ENCODE results near the gene ALDOC. TPM values are rescaled to one million over a fixed set of nuclear protein-coding genes. Genes with fewer than 3 reads are reported as not detected.

ALDOC gene
- total RNA-seq, 1 experiment from 2014 or later: 53.2 TPM

DNA sequence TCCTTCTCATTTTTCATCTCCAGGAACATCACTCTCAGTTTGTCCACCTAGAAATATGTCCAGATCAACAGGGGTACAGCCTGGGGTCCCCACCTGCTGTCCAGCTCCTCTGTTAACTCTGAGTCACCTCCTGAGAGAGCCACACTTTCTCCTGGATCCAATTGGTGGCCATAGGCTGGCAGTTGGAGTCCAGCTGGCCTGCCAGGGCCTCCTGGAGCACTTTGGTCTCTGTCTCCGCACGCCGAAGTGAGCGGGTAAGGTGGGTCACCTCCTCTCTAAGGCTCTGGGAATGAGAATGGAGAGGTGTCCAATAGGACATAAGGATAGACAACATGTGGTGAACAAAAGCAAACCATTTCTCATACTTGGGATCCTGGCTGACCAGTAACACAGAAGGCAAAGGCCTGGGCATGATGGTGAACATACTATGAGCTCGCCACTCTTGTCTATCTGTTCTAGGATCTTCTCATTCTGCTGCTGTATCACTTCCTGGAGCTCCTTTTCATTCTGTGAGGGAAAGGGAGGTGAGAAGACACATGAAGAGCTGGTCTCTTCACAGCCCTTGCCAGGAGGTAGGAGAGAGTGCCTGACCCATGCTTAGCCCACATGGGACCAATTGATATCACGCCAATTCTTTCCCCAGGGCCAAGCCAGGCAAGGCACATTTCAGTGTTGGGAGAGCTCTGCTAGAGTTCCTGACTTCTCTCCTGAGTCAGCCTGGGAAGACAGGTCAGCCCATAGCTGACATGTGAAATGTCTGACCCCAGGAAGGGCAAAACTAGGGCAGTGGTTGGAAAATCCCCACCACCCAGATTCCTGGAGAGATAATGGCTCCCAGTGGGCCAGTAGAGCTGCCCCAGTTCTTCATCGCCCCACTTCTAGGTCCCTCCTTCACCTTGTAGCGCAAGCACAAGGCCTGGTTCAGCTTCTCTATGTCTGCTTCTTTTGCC lies 1.8 kb upstream of the ALDOC start:
- no peak overlapping the region for H3K27ac Mint-ChIP-seq
- DNase-seq: no peak
- no peaks in the 10 kb centered on the region for H3K9me3 Mint-ChIP-seq

More for the DNA sequence above, 1.8 kb upstream of the ALDOC start:
- Histone ChIP-seq H3K4me1 (ENCODE audit: insufficient read depth, low read length) (no peaks in the 10 kb centered on the region), H4K20me1 (ENCODE audit: control insufficient read depth, insufficient read depth, insufficient read length) (peaks cover 2% of the 10 kb centered on the region), H4K8ac (replicated peaks; ENCODE audit: insufficient read length, low read depth, low read length) (no peak overlapping the region), H4K91ac (ENCODE audit: insufficient read length, low read depth, low read length) (no peak overlapping the region), H3T11ph (ENCODE audit: low read length) (no peak overlapping the region), H3K56ac (ENCODE audit: insufficient read length, low read depth, low read length) (no peak overlapping the region), H2BK20ac (ENCODE audit: low read depth, low read length, poor library complexity, severe bottlenecking) (no peak overlapping the region), H2BK12ac (ENCODE audit: insufficient read length, low read depth, low read length) (no peak overlapping the region), H2AK5ac (ENCODE audit: insufficient read length, low read length) (no peak overlapping the region), H3K79me2 (ENCODE audit: insufficient read depth, low read length) (no peaks in the 10 kb centered on the region), H2BK5ac (ENCODE audit: insufficient read length, low read length) (no peak overlapping the region), H2BK120ac (ENCODE audit: low read depth, low read length, poor library complexity, severe bottlenecking) (no peak overlapping the region), H3K9me3 (ENCODE audit: control insufficient read depth, low read depth, low read length) (no peaks in the 10 kb centered on the region), H3K27me3 (ENCODE audit: insufficient read depth, low read length) (no peaks in the 10 kb centered on the region), H3K23me2 (ENCODE audit: insufficient read length, low read depth, low read length, poor library complexity, severe bottlenecking) (no peaks in the 10 kb centered on the region), H3K23ac (ENCODE audit: insufficient read length, low read depth, low read length) (no peak overlapping the region), H3K27ac (ENCODE audit: insufficient read length, low read depth, low read length) (no peak overlapping the region), H2BK15ac (ENCODE audit: low read depth, low read length) (no peak overlapping the region), H3K14ac (ENCODE audit: insufficient read depth, low read length) (no peak overlapping the region), H3K18ac (ENCODE audit: insufficient read length, low read depth, low read length) (no peak overlapping the region), H3K9ac (ENCODE audit: extremely low read depth, insufficient read length, low read length) (no peak overlapping the region), H4K5ac (ENCODE audit: insufficient read length, low read depth, low read length) (no peak overlapping the region), H3K4me2 (ENCODE audit: insufficient read depth, insufficient read length, low read length) (no peak overlapping the region), H3K79me1 (ENCODE audit: insufficient read depth, low read depth, low read length, poor library complexity, severe bottlenecking) (no peaks in the 10 kb centered on the region), H2AFZ (ENCODE audit: low read length) (no peak overlapping the region), H3K4ac (ENCODE audit: low read depth, low read length) (no peak overlapping the region)
- WGBS (ENCODE audit: extremely low coverage, insufficient read length, low lambda C conversion rate): no CpG with 5 or more reads among the region's 8 CpGs
- no peak overlapping the region for H3K4me3 Mint-ChIP-seq
- no peaks in the 10 kb centered on the region for H3K27me3 Mint-ChIP-seq (ENCODE audit: low read depth)
- TF ChIP-seq, protein P1, sequence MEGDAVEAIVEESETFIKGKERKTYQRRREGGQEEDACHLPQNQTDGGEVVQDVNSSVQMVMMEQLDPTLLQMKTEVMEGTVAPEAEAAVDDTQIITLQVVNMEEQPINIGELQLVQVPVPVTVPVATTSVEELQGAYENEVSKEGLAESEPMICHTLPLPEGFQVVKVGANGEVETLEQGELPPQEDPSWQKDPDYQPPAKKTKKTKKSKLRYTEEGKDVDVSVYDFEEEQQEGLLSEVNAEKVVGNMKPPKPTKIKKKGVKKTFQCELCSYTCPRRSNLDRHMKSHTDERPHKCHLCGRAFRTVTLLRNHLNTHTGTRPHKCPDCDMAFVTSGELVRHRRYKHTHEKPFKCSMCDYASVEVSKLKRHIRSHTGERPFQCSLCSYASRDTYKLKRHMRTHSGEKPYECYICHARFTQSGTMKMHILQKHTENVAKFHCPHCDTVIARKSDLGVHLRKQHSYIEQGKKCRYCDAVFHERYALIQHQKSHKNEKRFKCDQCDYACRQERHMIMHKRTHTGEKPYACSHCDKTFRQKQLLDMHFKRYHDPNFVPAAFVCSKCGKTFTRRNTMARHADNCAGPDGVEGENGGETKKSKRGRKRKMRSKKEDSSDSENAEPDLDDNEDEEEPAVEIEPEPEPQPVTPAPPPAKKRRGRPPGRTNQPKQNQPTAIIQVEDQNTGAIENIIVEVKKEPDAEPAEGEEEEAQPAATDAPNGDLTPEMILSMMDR (conservative IDR thresholded peaks at IDR 0.05): no peak
- H3K36me3 Mint-ChIP-seq (ENCODE audit: insufficient read depth in 1 of 3, low read depth in 3 of 3): peaks cover 27 to 53% (median 49%) of the 10 kb centered on the region in 3 experiments; a peak in 6 of 7 replicates
- H3K4me1 Mint-ChIP-seq: peaks cover 12 to 15% of the 10 kb centered on the region in 2 experiments

Data from H9 (cell line).